Loucy (cell line): ENCODE measurements around the gene ZCCHC24.

Experiments used
- CTCF ChIP-seq: fragments of 200-600 bp; sonication (generic); conservative IDR thresholded peaks from 2 replicates; pipeline ENCODE4 v1.5.1; 2014; ENCODE audit warnings: mild to moderate bottlenecking, antibody characterized with exemption, low read length
- EZH2phosphoT487 ChIP-seq: fragments of 200-600 bp; IDR thresholded peaks from 2 replicates; pipeline ENCODE4 v1.6.1; 2018; ENCODE audit warnings: antibody characterized with exemption, mild to moderate bottlenecking, moderate library complexity, borderline replicate concordance

GRCh38 chr10:79479283-79479909 lies 34.0 kb upstream of the ZCCHC24 start:
- no peak for TF ChIP-seq CTCF
- TF ChIP-seq EZH2phosphoT487 = no peak
